Lung microvascular endothelial cell (primary cell): ENCODE measurements around the gene ACSF3. TPM values are rescaled to one million over a fixed set of nuclear protein-coding genes. Genes with fewer than 3 reads are reported as not detected.

Experiments
- DNase-seq, 2 donors: peaks; one replicate each; pipeline versions ENCODE4 v3.0.0 to v3.0.0-alpha.2; 2010; ENCODE audit warnings: low read depth in 2 of 2
- total RNA-seq: library from RNA; depleted of rRNA; stranded (reverse); fragments of >200 nt; gene quantifications from 2 replicates; pipeline ENCODE4 v1.2.1, GENCODE V29; 2014

The ACSF3 gene
- total RNA-seq, 1 donor from 2014 or later = 13.9 TPM

- no peak for DNase-seq
Measured at GRCh38 chr16:89129378-89129777, 35.7 kb downstream of the ACSF3 start.

- DNase-seq = no peak
Measured at GRCh38 chr16:89130448-89130847, 36.8 kb downstream of the ACSF3 start.

GRCh38 chr16:89131783-89132182 is 38.1 kb downstream of the ACSF3 start:
- DNase-seq = no peak

- no peak for DNase-seq
Measured at GRCh38 chr16:89132194-89133005, 38.7 kb downstream of the ACSF3 start.

- DNase-seq = no peak
Measured at GRCh38 chr16:89133457-89134127, 39.9 kb downstream of the ACSF3 start.

- DNase-seq = no peak
Measured at GRCh38 chr16:89134269-89134668, 40.6 kb downstream of the ACSF3 start.

GRCh38 chr16:89135166-89135565 is 41.5 kb downstream of the ACSF3 start:
- no peak for DNase-seq

DNA sequence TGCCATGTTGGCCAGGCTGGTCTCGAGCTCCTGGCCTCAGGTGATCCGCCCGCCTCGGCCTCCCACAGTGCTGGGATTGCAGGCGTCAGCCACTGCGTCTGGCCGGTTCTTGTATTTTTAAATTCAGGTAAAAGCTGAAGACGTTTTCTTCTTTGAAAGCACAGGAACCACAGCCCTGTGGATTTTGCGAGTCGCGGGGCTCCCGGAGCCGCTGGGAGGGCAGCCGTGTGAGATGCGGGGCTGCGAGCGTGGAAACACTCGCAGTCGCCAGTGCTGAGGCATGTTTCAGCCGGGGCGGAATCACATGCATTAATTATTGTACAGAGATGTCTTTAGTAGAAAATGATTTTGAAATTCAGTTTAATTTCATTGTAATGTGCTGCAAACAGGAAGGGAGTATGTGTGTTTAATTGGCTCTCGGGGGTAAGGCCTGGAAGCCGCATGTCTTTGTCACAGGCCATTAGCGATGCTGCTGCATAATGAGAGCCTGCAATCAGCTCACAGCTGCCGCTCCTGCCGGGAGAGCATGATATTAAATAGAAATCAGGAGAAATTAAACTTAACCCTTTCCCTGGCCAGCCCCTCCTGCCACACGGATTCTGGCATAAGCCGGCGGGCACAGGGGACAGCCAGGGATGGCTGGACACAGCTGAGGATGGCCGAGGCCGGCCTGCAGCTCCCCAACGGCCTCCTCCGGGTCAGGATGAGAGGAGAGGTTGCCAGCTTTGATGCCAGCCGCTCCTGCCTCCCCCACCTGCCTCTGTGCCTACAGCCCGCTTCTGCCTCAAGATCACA is 42.5 kb downstream of the ACSF3 start:
- DNase-seq = no peak

GRCh38 chr16:89136931-89137330 is 43.3 kb downstream of the ACSF3 start:
- DNase-seq = no peak

DNA sequence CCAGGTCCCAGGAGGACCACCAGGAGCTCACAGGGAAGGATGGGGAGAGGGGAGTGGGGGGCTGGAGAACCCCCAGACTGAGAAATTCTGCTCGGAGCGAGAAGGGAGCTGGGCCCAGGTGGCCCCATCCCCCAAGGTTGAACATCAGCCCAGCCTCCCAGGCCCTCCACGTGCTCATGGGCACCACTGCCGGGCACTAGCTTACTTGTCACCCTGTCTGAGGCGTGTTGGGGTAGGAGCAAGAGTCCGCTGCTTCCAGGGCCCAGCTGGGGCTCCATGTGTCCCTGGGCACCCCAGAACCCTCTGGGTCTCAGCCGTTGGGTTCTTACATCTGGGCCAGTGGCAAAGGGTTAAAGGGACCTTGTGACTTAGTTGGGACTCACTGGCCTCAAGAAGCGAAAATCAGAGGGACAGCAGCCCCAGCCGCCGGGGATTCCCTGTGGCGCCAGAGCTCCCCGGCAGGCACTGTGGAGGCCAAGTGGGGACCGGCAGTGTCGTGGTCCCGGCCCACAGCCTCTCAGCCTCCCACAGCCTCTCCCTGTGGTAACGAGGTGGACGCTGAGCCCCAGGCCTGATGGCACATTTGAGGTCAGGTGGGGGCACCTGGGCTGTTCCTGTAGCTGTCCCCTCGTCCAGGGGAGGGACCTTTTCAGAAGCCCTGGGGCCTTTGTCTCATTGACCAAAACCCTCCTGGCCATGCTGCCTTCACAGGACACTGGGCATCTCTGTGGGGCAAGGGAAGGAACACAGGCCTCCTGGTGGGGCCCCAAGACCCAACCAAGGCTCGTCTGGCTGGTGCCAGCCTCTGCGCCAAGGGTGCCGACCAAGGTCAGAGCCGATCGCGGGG is 44.2 kb downstream of the ACSF3 start:
- DNase-seq = no peak

- DNase-seq = no peak
Measured at GRCh38 chr16:89138513-89138795, 44.8 kb downstream of the ACSF3 start.

- DNase-seq = no peak
Measured at GRCh38 chr16:89138843-89139520, 45.3 kb downstream of the ACSF3 start.

- no peak for DNase-seq
Measured at GRCh38 chr16:89139907-89140361, 46.3 kb downstream of the ACSF3 start.

- no peak for DNase-seq
Measured at GRCh38 chr16:89140401-89140800, 46.7 kb downstream of the ACSF3 start.

DNA sequence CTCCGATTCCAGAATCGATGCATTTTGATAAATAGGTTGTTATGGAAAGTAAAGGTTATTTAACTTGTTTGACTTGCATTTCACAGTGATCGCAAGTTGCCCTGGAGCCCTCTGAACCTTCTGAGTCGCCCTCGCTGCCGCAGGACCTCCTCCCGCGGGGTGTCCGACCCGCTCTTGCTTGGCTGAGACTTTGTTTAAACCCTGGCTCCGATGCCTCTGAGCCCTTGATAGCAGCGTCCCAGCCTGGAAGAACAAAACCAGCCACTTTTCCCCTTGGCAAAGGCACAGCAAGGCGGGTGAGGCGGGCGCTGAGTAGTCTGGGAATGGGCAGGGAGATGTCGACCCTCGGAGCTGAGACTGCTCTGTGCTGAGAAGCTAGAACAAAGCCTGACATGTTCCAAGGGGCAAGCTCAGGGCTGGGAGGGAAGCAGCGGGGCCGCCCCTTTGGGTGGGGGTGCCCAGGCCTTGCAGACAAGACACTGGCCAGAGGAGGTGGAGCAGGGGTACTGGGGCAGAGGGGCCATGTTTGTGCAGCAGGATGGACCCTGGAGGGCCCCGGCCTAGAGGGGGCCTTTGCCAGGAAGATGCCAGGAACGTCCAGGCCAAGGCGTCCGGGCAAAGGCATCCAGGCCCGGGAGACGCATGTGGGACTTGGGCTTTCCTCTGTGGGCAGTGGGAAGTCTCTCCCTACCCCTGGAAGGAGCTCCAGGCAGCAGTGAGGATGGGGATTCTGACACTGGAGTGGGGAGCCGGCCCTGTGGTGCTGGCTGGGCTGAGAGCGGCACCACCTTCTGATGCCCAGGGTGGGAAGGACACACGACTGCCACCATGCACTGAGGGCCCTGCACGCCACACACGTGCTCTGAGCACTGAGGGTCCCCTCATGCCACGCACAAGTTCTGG is 47.6 kb downstream of the ACSF3 start:
- DNase-seq = no peak

GRCh38 chr16:89141884-89142267 is 48.2 kb downstream of the ACSF3 start:
- no peak for DNase-seq

- DNase-seq = no peak
Measured at GRCh38 chr16:89142474-89143195, 49.0 kb downstream of the ACSF3 start.

DNA sequence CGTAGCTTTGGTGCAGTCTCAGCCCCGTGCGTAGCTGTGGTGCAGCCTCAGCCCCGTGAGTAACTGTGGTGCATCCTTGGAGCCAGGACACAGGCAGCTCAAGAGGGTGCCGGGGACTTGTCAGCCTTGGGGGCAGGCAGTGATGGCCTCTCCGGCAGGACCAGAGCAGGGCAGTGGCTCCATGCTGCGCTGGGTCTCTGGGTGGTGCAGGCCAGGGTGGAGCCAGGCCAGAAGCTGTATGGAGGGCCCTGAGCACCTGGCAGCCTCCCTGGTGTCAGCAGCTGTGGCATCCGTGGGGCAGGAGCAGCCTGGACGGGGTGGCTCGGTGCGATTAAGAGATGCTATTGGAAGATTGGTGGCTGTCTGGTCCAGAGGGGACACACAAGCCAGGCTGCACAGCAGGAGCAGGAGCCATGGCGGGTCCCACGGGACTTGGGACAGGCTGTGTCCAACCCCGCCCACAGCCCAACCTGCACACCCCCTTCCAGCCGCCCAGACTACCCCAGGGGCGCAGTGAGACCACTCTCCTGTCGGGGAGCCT is 49.6 kb downstream of the ACSF3 start:
- no peak for DNase-seq
